GM12891 (cell line): Measurements from ENCODE around the gene ADAM23.
A peak's percentile ranks its signal among the peaks of the same experiment; 100 is the strongest.

Experiments
- DNase-seq: peaks from one replicate; pipeline ENCODE4 v3.0.0; 2011; ENCODE audit warnings: low spot score; ENCODE audit not compliant: insufficient read length
- FAIRE-seq: peaks from 2 replicates; lab custom pipeline; 2011; peaks lifted over from hg19 to GRCh38; lab: Jason Lieb, UNC
- PAX5 ChIP-seq: IDR thresholded peaks from 2 replicates; pipeline ENCODE4 v1.6.1; 2011; ENCODE audit warnings: low read length, moderate library complexity, mild to moderate bottlenecking; ENCODE audit not compliant: insufficient read depth, severe bottlenecking
- POLR2A ChIP-seq: IDR thresholded peaks from 2 replicates; pipeline ENCODE4 v1.6.1; 2011; ENCODE audit warnings: low read depth, low read length, control low read depth
- POLR2AphosphoS5 ChIP-seq: IDR thresholded peaks from 2 replicates; pipeline ENCODE4 v1.6.1; 2011; ENCODE audit warnings: low read depth, low read length, control low read depth
- POU2F2 ChIP-seq: IDR thresholded peaks from 2 replicates; pipeline ENCODE4 v1.6.1; 2011; ENCODE audit warnings: low read depth, mild to moderate bottlenecking, control low read depth, low read length, moderate library complexity
- SPI1 ChIP-seq: IDR thresholded peaks from 2 replicates; pipeline ENCODE4 v1.6.1; 2011; ENCODE audit warnings: low read depth, low read length, control low read depth
- TAF1 ChIP-seq: IDR thresholded peaks from 2 replicates; pipeline ENCODE4 v1.6.1; 2011; ENCODE audit warnings: low read depth, low read length, control low read depth

Gene ADAM23

DNA sequence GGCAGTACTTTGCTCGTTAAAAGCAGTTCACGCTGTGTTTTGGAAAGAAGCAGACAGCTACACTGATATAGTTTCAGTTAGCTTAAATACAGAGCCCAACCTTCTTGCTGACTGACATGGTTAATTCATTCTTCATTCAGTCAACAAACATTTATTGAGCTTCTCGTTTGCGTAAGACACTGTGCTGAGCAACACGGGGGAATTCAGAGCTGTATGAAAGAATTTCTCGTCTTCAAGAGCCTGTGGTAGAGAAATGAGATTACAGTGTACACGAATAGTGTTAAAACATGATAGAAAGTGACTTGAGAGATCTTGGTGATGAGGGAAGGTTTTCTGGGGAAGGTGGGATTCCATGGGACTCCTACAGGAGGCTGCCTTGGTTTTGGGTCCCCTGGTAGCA, 44.7 kb downstream of the ADAM23 start:
- TF ChIP-seq POU2F2, result no peak
- TF ChIP-seq SPI1, result no peak
- no peak for TF ChIP-seq PAX5
- no peak for TF ChIP-seq TAF1
- TF ChIP-seq POLR2A, result no peak
- no peak for TF ChIP-seq POLR2AphosphoS5
- no peak for DNase-seq
- no peak for FAIRE-seq

DNA sequence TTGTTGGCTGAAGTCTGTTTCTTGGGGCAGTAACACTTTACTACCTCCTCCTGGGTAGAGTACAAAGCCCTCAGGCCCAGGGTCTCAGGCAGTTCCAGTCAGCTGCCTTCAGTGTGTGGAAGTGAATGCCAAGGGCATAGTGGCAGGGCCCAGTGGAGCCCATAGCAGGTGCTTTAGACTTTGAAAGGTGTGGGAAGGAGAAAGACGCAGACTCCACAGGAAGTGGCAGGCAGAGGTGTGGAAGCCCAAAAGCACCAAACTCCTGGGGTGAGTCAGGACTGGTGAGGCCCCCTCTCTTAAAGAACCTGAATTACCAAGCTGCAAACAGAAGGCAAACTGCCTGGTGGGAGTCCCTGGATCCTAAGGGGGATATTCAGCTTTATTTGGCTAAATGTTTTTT, 45.3 kb downstream of the ADAM23 start:
- DNase-seq (no peak), FAIRE-seq (no peak)
- TF ChIP-seq TAF1 (no peak), POLR2A (no peak), PAX5 (no peak), SPI1 (no peak), POLR2AphosphoS5 (no peak), POU2F2 (no peak)

DNA sequence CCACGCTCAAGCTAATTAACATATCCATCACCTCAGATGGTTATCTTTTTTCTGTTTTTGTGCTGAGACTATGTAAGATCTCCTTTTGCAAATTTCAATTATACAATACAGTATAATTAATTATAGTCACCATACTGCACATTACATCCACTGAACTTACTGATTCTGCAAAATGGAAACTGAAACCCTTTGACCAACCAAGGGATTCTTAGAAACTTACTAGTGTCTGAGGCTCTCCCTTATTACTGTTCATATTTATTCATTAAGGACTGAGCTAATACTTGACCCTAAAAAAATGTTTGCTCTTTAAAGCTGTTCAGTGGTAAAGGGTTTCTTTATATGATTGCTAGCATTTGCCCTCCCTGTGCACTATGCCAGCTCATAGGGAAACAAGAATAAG, 50.7 kb downstream of the ADAM23 start:
- DNase-seq (no peak), FAIRE-seq (no peak)
- no peak for TF ChIP-seq POLR2A
- TF ChIP-seq TAF1, result no peak
- no peak for TF ChIP-seq POLR2AphosphoS5
- no peak for TF ChIP-seq PAX5
- TF ChIP-seq POU2F2, result no peak
- no peak for TF ChIP-seq SPI1

DNA sequence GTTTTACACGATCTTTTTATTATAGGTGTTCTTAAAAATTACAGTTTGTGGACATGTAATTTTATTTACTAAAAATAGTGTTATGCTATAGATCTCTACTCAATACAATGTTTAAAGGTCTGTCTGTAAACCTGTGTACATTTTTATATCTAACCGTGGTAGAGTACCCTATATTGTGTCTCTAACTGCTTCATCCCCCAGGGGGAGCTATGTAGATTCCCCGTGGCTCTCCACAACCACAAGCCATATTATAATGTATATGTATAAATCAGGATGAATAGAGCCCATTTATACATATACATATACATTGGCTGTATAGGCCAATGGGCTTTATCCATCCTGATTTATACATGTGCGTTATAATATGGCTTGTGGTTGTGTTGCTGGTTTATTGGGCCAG, 59.4 kb downstream of the ADAM23 start:
- DNase-seq (no peak), FAIRE-seq (no peak)
- TF ChIP-seq PAX5 (no peak), POLR2AphosphoS5 (no peak), TAF1 (no peak), POLR2A (no peak), SPI1 (no peak), POU2F2 (no peak)

DNA sequence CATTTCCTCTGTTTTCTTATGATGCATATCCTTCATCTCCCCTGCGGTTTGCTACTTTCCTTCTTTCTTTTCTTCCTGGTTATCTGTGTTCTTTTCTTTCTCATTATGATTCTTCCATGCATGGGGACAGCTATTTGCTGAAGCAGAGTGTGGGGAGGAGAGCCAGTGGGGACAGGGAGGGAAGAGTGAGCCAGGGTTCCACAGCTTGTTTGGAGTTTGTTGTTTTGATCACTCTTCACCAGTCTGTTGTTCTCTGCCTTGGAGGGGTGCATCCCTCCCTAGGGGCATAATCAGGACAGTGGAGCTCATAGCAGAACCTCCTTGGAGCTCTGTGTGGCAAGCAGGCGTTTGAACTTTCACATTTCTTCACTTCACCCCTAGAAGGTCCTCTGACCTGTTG, 68.0 kb downstream of the ADAM23 start:
- FAIRE-seq (peak; percentile 31), DNase-seq (no peak)
- TF ChIP-seq POLR2A, result no peak
- no peak for TF ChIP-seq POLR2AphosphoS5
- no peak for TF ChIP-seq PAX5
- TF ChIP-seq SPI1, result no peak
- TF ChIP-seq POU2F2, result no peak
- TF ChIP-seq TAF1, result no peak

DNA sequence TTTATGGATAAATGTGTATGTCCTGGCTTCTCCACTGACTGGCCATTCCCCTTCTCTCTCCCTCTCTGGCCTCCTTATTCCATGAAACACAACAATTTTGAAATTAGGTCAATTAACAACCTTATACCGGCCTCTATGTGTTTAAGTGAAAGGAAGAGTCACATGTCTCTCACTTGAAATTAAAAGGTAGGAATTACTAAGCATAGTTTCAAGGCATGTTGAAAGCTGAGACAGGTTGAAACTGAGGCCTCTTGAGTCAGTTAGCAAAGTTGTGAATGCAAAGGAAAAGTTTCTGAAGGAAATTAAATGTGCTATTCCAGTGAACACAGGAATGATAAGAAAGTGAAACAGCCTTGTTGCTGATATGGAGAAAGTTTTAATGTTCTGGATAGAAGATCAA, 69.7 kb downstream of the ADAM23 start:
- no peak for FAIRE-seq
- TF ChIP-seq POLR2A, result no peak
- TF ChIP-seq POLR2AphosphoS5, result no peak
- no peak for TF ChIP-seq PAX5
- TF ChIP-seq TAF1, result no peak
- no peak for TF ChIP-seq POU2F2
- no peak for TF ChIP-seq SPI1
- DNase-seq, result no peak

DNA sequence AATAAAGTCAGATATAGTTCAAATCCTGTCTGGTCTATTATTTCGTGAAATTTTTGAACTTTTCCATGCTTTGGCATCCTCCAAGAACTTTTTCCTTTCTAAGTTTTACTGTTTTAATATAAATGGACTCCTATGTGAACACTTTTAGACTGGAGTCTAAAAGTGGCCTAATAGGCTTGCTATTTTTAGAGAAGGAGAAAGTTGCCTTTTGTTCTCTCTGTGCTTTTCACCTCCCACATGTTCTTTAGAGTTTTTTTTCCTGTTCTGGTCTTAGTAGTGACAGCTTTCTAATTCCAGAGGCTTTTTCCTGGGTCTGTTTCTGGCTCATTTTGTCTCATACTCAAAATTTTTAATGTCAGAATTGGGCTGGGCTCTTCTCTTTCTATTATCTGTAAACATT, 72.2 kb downstream of the ADAM23 start:
- TF ChIP-seq TAF1 (no peak), POLR2A (no peak), SPI1 (no peak), POLR2AphosphoS5 (no peak), POU2F2 (no peak), PAX5 (no peak)
- no peak for DNase-seq
- no peak for FAIRE-seq

DNA sequence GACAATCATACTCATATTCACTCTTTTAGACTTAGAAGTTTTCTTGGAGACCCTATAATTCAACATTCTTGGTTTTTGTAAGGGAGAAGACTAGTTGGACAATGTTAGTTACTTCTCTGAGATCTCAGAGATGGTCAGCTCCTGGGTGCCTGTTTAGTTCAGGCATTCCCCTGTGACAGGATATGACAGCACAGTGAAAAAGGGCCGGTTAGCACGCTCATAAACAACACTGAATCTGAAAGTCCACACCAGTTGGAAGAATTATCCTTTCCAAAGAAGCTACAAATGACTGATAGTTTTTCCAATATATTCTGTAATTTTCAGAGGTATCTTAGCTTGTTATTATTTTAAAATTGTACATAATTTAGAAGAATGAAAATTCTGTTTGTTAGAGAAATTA, 75.7 kb downstream of the ADAM23 start:
- FAIRE-seq (no peak), DNase-seq (no peak)
- no peak for TF ChIP-seq POU2F2
- TF ChIP-seq POLR2AphosphoS5, result no peak
- no peak for TF ChIP-seq TAF1
- no peak for TF ChIP-seq SPI1
- TF ChIP-seq PAX5, result no peak
- TF ChIP-seq POLR2A, result no peak

DNA sequence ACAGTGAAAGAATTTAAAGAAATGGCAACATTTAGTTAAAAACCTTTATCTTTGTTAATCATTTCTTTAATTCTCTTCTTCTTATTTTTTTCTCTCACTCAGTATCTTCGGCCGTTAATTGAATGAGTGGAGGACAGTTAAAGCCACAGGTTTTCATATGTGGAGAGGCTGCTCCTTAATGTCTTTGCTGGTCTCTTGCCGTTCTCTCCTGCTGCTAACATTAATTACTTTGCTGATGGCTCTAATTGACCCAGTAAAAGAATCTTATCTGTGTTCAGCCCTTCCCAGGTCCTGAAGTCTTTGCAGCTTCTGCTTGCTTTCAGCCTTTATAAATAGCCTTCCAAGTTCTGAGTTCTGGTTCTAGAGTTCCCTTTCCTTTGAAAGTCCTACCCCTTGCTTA, 77.1 kb downstream of the ADAM23 start:
- no peak for TF ChIP-seq POLR2AphosphoS5
- TF ChIP-seq POU2F2, result no peak
- no peak for TF ChIP-seq POLR2A
- TF ChIP-seq SPI1, result no peak
- TF ChIP-seq TAF1, result no peak
- TF ChIP-seq PAX5, result no peak
- DNase-seq (no peak), FAIRE-seq (no peak)

DNA sequence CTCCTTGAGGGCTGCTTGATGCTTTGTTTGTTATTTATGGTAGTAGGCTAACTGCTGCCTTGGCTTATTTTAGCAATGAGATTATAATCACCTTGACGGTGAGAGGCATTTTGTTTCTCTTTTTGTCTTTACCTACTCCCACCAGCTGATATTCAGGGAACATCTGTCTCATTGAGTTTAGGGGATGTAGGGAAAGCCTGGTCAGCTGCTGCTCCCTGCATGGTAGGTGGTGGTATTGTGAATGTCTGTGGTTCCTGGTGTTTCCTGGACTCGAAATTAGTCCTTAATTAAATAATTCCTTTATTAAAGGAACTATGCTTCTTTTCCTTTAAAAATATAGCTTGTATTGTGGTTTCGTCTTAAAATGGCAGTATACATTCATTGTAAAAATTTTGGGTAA, 77.8 kb downstream of the ADAM23 start:
- TF ChIP-seq POLR2A (no peak), POLR2AphosphoS5 (no peak), PAX5 (no peak), SPI1 (no peak), TAF1 (no peak), POU2F2 (no peak)
- FAIRE-seq, result no peak
- DNase-seq, result no peak
